ENCODE data around the gene LARP6. TPM values are rescaled to one million over a fixed set of nuclear protein-coding genes. Genes with fewer than 3 reads are reported as not detected.

The LARP6 gene
- total and polyA plus RNA-seq, 2 of the 13 experiments (the other 11 are each of a cell fraction or from before 2014, with no cell fraction given): 2.9 to 8.2 TPM

DNA sequence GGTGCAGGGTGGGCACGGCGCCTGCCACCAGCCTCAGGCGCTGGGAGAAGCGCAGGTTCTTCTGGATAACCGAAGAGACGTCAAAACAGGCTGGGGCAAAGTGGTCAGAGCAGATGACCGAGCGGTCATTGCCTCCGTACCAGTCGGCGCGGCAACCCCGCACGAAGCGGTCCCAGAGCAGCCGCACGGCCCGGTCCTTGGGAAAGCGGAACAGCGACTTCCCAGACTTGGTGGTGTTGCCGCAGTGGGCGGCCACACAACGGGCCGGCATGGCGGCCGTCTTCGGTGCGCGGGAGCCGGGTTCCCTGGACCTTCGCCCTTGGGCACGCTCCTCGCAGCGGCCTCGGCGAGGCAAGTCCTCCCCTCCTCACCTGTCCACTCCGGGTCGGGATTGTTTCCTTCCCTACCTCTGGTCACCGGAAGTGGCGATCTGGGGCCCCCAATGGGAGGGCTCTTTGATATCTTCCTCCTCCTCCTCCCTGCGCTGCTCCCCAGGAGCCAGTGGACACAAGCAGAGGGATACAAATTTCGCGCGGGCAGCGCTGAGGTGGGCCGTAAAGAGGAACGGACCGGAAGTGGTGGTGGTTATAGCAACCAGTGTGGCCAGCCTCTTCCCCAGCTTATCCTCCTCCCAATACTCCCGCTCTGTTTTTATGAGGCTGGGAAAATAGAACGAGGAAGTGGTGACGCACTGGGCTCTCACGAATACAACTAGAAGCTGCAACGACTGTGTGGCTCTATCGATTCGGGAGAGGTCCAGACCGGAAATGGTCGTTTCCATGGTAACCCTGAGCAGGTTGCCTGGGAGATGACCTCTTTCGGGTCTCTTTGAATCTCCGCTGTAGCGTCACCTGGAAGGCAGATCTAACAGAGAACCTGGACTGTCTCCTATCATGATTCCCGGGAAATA, 38.3 kb upstream of the LARP6 start, which contains the start of the genes LRRC49 and THAP10 (continued):
- TF ChIP-seq RFX1 (IDR thresholded peaks at IDR 0.05) (peak; percentile 97), PHF5A (CRISPR knock-in tag; IDR thresholded peaks at IDR 0.05; ENCODE audit: low read depth, unreplicated experiment) (no peak), SMYD3 (CRISPR knock-in tag; IDR thresholded peaks at IDR 0.05) (no peak), GATAD1 (CRISPR knock-in tag; IDR thresholded peaks at IDR 0.05) (peak; percentile 93), U2AF2 (IDR thresholded peaks at IDR 0.05; ENCODE audit: low read depth, low read length) (peak; percentile 91), ZNF124 (CRISPR knock-in tag; IDR thresholded peaks at IDR 0.05) (peak; percentile 48; the same call in 1 of the 2 replicates), ZNF577 (CRISPR knock-in tag; IDR thresholded peaks at IDR 0.05; ENCODE audit: borderline replicate concordance, low read depth) (no peak), RFX5 (IDR thresholded peaks at IDR 0.05; ENCODE audit: low read depth, low read length) (peak; percentile 6; the same call in 1 of the 2 replicates), HHEX (CRISPR knock-in tag; IDR thresholded peaks at IDR 0.05) (no peak), SNAI1 (CRISPR knock-in tag; IDR thresholded peaks at IDR 0.05; ENCODE audit: borderline replicate concordance) (no peak), ZNF850 (CRISPR knock-in tag; conservative IDR thresholded peaks at IDR 0.05) (no peak), ATM (IDR thresholded peaks at IDR 0.05; ENCODE audit: borderline replicate concordance) (no peak), ONECUT2 (CRISPR knock-in tag; IDR thresholded peaks at IDR 0.05) (peak; percentile 79), ZNF30 (CRISPR knock-in tag; IDR thresholded peaks at IDR 0.05) (no peak)
- TF ChIP-seq, protein P1, sequence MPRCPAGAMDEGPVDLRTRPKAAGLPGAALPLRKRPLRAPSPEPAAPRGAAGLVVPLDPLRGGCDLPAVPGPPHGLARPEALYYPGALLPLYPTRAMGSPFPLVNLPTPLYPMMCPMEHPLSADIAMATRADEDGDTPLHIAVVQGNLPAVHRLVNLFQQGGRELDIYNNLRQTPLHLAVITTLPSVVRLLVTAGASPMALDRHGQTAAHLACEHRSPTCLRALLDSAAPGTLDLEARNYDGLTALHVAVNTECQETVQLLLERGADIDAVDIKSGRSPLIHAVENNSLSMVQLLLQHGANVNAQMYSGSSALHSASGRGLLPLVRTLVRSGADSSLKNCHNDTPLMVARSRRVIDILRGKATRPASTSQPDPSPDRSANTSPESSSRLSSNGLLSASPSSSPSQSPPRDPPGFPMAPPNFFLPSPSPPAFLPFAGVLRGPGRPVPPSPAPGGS (CRISPR knock-in tag; IDR thresholded peaks at IDR 0.05): peak; percentile 58; the same call in 1 of the 2 replicates
- TF ChIP-seq, protein P2, sequence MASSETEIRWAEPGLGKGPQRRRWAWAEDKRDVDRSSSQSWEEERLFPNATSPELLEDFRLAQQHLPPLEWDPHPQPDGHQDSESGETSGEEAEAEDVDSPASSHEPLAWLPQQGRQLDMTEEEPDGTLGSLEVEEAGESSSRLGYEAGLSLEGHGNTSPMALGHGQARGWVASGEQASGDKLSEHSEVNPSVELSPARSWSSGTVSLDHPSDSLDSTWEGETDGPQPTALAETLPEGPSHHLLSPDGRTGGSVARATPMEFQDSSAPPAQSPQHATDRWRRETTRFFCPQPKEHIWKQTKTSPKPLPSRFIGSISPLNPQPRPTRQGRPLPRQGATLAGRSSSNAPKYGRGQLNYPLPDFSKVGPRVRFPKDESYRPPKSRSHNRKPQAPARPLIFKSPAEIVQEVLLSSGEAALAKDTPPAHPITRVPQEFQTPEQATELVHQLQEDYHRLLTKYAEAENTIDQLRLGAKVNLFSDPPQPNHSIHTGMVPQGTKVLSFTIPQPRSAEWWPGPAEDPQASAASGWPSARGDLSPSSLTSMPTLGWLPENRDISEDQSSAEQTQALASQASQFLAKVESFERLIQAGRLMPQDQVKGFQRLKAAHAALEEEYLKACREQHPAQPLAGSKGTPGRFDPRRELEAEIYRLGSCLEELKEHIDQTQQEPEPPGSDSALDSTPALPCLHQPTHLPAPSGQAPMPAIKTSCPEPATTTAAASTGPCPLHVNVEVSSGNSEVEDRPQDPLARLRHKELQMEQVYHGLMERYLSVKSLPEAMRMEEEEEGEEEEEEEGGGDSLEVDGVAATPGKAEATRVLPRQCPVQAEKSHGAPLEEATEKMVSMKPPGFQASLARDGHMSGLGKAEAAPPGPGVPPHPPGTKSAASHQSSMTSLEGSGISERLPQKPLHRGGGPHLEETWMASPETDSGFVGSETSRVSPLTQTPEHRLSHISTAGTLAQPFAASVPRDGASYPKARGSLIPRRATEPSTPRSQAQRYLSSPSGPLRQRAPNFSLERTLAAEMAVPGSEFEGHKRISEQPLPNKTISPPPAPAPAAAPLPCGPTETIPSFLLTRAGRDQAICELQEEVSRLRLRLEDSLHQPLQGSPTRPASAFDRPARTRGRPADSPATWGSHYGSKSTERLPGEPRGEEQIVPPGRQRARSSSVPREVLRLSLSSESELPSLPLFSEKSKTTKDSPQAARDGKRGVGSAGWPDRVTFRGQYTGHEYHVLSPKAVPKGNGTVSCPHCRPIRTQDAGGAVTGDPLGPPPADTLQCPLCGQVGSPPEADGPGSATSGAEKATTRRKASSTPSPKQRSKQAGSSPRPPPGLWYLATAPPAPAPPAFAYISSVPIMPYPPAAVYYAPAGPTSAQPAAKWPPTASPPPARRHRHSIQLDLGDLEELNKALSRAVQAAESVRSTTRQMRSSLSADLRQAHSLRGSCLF (CRISPR knock-in tag; IDR thresholded peaks at IDR 0.05; ENCODE audit: borderline replicate concordance): no peak
- TF ChIP-seq, protein P3, sequence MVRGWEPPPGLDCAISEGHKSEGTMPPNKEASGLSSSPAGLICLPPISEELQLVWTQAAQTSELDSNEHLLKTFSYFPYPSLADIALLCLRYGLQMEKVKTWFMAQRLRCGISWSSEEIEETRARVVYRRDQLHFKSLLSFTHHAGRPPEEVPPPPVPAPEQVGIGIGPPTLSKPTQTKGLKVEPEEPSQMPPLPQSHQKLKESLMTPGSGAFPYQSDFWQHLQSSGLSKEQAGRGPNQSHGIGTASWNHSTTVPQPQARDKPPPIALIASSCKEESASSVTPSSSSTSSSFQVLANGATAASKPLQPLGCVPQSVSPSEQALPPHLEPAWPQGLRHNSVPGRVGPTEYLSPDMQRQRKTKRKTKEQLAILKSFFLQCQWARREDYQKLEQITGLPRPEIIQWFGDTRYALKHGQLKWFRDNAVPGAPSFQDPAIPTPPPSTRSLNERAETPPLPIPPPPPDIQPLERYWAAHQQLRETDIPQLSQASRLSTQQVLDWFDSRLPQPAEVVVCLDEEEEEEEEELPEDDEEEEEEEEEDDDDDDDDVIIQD (CRISPR knock-in tag; IDR thresholded peaks at IDR 0.05; ENCODE audit: low read depth): no peak; the same call in 1 of the 2 replicates
- TF ChIP-seq, protein P4, sequence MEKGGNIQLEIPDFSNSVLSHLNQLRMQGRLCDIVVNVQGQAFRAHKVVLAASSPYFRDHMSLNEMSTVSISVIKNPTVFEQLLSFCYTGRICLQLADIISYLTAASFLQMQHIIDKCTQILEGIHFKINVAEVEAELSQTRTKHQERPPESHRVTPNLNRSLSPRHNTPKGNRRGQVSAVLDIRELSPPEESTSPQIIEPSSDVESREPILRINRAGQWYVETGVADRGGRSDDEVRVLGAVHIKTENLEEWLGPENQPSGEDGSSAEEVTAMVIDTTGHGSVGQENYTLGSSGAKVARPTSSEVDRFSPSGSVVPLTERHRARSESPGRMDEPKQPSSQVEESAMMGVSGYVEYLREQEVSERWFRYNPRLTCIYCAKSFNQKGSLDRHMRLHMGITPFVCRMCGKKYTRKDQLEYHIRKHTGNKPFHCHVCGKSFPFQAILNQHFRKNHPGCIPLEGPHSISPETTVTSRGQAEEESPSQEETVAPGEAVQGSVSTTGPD (CRISPR knock-in tag; IDR thresholded peaks at IDR 0.05): no peak
- TF ChIP-seq, protein P5, sequence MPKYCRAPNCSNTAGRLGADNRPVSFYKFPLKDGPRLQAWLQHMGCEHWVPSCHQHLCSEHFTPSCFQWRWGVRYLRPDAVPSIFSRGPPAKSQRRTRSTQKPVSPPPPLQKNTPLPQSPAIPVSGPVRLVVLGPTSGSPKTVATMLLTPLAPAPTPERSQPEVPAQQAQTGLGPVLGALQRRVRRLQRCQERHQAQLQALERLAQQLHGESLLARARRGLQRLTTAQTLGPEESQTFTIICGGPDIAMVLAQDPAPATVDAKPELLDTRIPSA (CRISPR knock-in tag; IDR thresholded peaks at IDR 0.05; ENCODE audit: borderline replicate concordance): no peak
